Nephron progenitor cell (in vitro differentiated cells): ENCODE data around the gene HLF.

Source experiments
- DNase-seq: peaks from one replicate; pipeline ENCODE4 v3.0.0; 2021
- H3K27ac Mint-ChIP-seq: 2 replicates; pipeline ENCODE4 v1.8.0; 2021; ENCODE audit warnings: mild to moderate bottlenecking, moderate library complexity, mixed read lengths
- H3K27me3 Mint-ChIP-seq: 2 replicates; pipeline ENCODE4 v1.8.0; 2021; ENCODE audit warnings: mild to moderate bottlenecking, low read depth, mixed read lengths; ENCODE audit not compliant: poor library complexity
- H3K36me3 Mint-ChIP-seq: 2 replicates; pipeline ENCODE4 v1.8.0; 2021; ENCODE audit warnings: low read depth, mixed read lengths
- H3K4me1 Mint-ChIP-seq: 2 replicates; pipeline ENCODE4 v1.8.0; 2021; ENCODE audit warnings: mixed read lengths
- H3K4me3 Mint-ChIP-seq: 2 replicates; pipeline ENCODE4 v1.8.0; 2021; ENCODE audit warnings: mild to moderate bottlenecking, moderate library complexity, mixed read lengths
- H3K9me3 Mint-ChIP-seq: 2 replicates; pipeline ENCODE4 v1.8.0; 2021; ENCODE audit warnings: mild to moderate bottlenecking, moderate library complexity, mixed read lengths
- CTCF ChIP-seq: fragments of 200-600 bp; sonication (generic); IDR thresholded peaks from 2 replicates; pipeline ENCODE4 v1.5.0; 2021; ENCODE audit warnings: antibody characterized with exemption

Gene HLF

GRCh38 chr17:55242476-55242875 lies 22.3 kb upstream of the HLF start:
- Mint-ChIP-seq H3K27ac (no peak overlapping the region), H3K36me3 (no peaks in the 10 kb centered on the region), H3K4me3 (no peak overlapping the region), H3K4me1 (peaks cover 8% of the 10 kb centered on the region), H3K9me3 (peaks cover 14% of the 10 kb centered on the region), H3K27me3 (peaks cover 25% of the 10 kb centered on the region)
- DNase-seq = no peak
- no peak for TF ChIP-seq CTCF

GRCh38 chr17:55245986-55246385 lies 18.8 kb upstream of the HLF start:
- Mint-ChIP-seq H3K4me1 (no peaks in the 10 kb centered on the region), H3K36me3 (no peaks in the 10 kb centered on the region), H3K9me3 (peaks cover 8% of the 10 kb centered on the region), H3K4me3 (no peak overlapping the region), H3K27ac (no peak overlapping the region), H3K27me3 (peaks cover 11% of the 10 kb centered on the region)
- DNase-seq = no peak
- no peak for TF ChIP-seq CTCF

GRCh38 chr17:55246583-55246982 lies 18.2 kb upstream of the HLF start:
- Mint-ChIP-seq H3K27me3 (peaks cover 10% of the 10 kb centered on the region), H3K4me3 (no peak overlapping the region), H3K4me1 (no peaks in the 10 kb centered on the region), H3K27ac (no peak overlapping the region), H3K9me3 (peaks cover 8% of the 10 kb centered on the region), H3K36me3 (no peaks in the 10 kb centered on the region)
- no peak for TF ChIP-seq CTCF
- DNase-seq = no peak

GRCh38 chr17:55248077-55248476 lies 16.7 kb upstream of the HLF start:
- Mint-ChIP-seq H3K9me3 (peaks cover 4% of the 10 kb centered on the region), H3K4me3 (no peak overlapping the region), H3K36me3 (no peaks in the 10 kb centered on the region), H3K27me3 (peaks cover 10% of the 10 kb centered on the region), H3K4me1 (no peaks in the 10 kb centered on the region), H3K27ac (no peak overlapping the region)
- DNase-seq = no peak
- TF ChIP-seq CTCF = no peak

GRCh38 chr17:55249861-55250260 lies 14.9 kb upstream of the HLF start:
- Mint-ChIP-seq H3K9me3 (peaks cover 4% of the 10 kb centered on the region), H3K27ac (no peak overlapping the region), H3K27me3 (peaks cover 4% of the 10 kb centered on the region), H3K4me3 (no peak overlapping the region), H3K36me3 (no peaks in the 10 kb centered on the region), H3K4me1 (no peaks in the 10 kb centered on the region)
- TF ChIP-seq CTCF = no peak
- no peak for DNase-seq

- Mint-ChIP-seq H3K36me3 (no peaks in the 10 kb centered on the region), H3K27ac (no peak overlapping the region), H3K27me3 (peaks cover 3% of the 10 kb centered on the region), H3K4me1 (no peaks in the 10 kb centered on the region), H3K9me3 (no peaks in the 10 kb centered on the region), H3K4me3 (no peak overlapping the region)
- DNase-seq = no peak
- TF ChIP-seq CTCF = no peak
These were observed 10.4 kb upstream of the HLF start for GRCh38 chr17:55254375-55254774.
